GM12878 (cell line): Measurements from ENCODE around the gene LOXL4. TPM values are rescaled to one million over a fixed set of nuclear protein-coding genes. Genes with fewer than 3 reads are reported as not detected.

Source experiments
- ATAC-seq: fragments of 200-7000 bp; cut with Tn5 transposase; 3 replicates; pipeline ENCODE4 v1.9.1; 2020; ENCODE audit warnings: mild to moderate bottlenecking, moderate library complexity
- BruUV-seq: library from RNA; stranded (reverse); fragments of 400-500 nt; replicated peaks from 2 replicates; lab custom pipeline; 2021; lab: Mats Ljungman, UMichigan
- CTCF ChIA-PET: fragments of 300-600 bp; sonication (Branson Sonifier 250); formaldehyde crosslinking; extraction: SDS; loops from one replicate; lab custom pipeline; 2021; ENCODE audit warnings: inconsistent platforms; lab: Yijun Ruan, JAX
- POLR2A ChIA-PET: fragments of 350-600 bp; formaldehyde crosslinking; extraction: SDS; loops from one replicate; lab custom pipeline; 2021; ENCODE audit warnings: inconsistent platforms; lab: Charles Lee
- RAD21 ChIA-PET: fragments of 300-600 bp; sonication (Branson Sonifier 250); formaldehyde crosslinking; loops from one replicate; lab custom pipeline; 2023; ENCODE audit warnings: antibody characterized with exemption; ENCODE audit not compliant: unreplicated experiment; lab: Charles Lee
- SMC1A ChIA-PET: fragments of 300-600 bp; sonication (Branson Sonifier 250); formaldehyde crosslinking; loops from one replicate; lab custom pipeline; 2023; ENCODE audit not compliant: unreplicated experiment, uncharacterized antibody; lab: Charles Lee
- DNase-seq: peaks from one replicate; pipeline ENCODE4 v3.0.0-alpha.2; 2011; ENCODE audit warnings: low read depth, low spot score
- FAIRE-seq: peaks from 3 replicates; lab custom pipeline; 2011; peaks lifted over from hg19 to GRCh38; lab: Jason Lieb, UNC
- H2AFZ ChIP-seq: 2 replicates; pipeline ENCODE4 v1.6.0; 2011; ENCODE audit warnings: low read depth, low read length, control low read depth; ENCODE audit not compliant: control insufficient read depth
- H3K27ac ChIP-seq: 2 replicates; pipeline ENCODE4 v1.5.1; 2011; ENCODE audit warnings: control low read depth; ENCODE audit not compliant: control insufficient read depth, insufficient read depth
- H3K27me3 ChIP-seq, 2 experiments: replicated peaks in 1 of 2; 2 replicates each; pipeline versions ENCODE4 v1.6.0 to v1.6.1; 2011; ENCODE audit warnings: low read length in 1 of 2; ENCODE audit not compliant: control insufficient read depth in 2 of 2, insufficient read depth in 2 of 2
- H3K36me3 ChIP-seq, 2 experiments: 2 replicates each; pipeline ENCODE4 v1.5.1; 2011; ENCODE audit warnings: low read length in 1 of 2; ENCODE audit not compliant: control insufficient read depth in 2 of 2, insufficient read depth in 2 of 2
- H3K4me1 ChIP-seq: 2 replicates; pipeline ENCODE4 v1.6.1; 2011; ENCODE audit warnings: mild to moderate bottlenecking, low read length, moderate library complexity, mixed read lengths; ENCODE audit not compliant: control insufficient read depth, insufficient read depth
- H3K4me2 ChIP-seq: 2 replicates; pipeline ENCODE4 v1.6.0; 2011; ENCODE audit warnings: control low read depth; ENCODE audit not compliant: control insufficient read depth, insufficient read depth
- H3K4me3 ChIP-seq: fragments of 200-600 bp; sonication (generic); 2 replicates; pipeline ENCODE4 v1.5.1; 2016
- H3K79me2 ChIP-seq: 2 replicates; pipeline ENCODE4 v1.6.0; 2011; ENCODE audit warnings: low read length; ENCODE audit not compliant: control insufficient read depth, insufficient read depth
- H3K9ac ChIP-seq: 2 replicates; pipeline ENCODE4 v1.8.0; 2011; ENCODE audit warnings: low read length, control low read depth, mixed read lengths; ENCODE audit not compliant: control insufficient read depth, insufficient read depth
- H3K9me3 ChIP-seq: replicated peaks from 3 replicates; pipeline ENCODE4 v1.5.1; 2011; ENCODE audit warnings: mild to moderate bottlenecking, low read length; ENCODE audit not compliant: control insufficient read depth, insufficient read depth
- H4K20me1 ChIP-seq: 2 replicates; pipeline ENCODE4 v1.6.0; 2011; ENCODE audit not compliant: control insufficient read depth, insufficient read depth
- EGR1 ChIP-seq, 2 experiments: IDR thresholded peaks; 1 replicate in 1 of 2; 2 replicates in 1 of 2; pipeline ENCODE4 v1.6.1; 2011 to 2012; ENCODE audit warnings: low read depth in 2 of 2, low read length in 2 of 2, borderline replicate concordance in 1 of 2, mild to moderate bottlenecking in 1 of 2, moderate library complexity in 1 of 2
- EZH2 ChIP-seq: IDR thresholded peaks from 2 replicates; pipeline ENCODE4 v1.6.1; 2012; ENCODE audit warnings: low read depth, mild to moderate bottlenecking, control low read depth, inconsistent platforms, low read length, borderline replicate concordance; ENCODE audit not compliant: control insufficient read depth
- NFIC ChIP-seq: IDR thresholded peaks from 2 replicates; pipeline ENCODE4 v1.6.1; 2012; ENCODE audit warnings: low read depth, mild to moderate bottlenecking, inconsistent platforms, low read length, moderate library complexity
- NFYB ChIP-seq: IDR thresholded peaks from 2 replicates; pipeline ENCODE4 v1.6.1; 2011; ENCODE audit warnings: low read depth, mild to moderate bottlenecking, low read length, improper control_type of control experiment, moderate library complexity; ENCODE audit not compliant: insufficient read depth
- NKRF ChIP-seq: fragments of 450-650 bp; conservative IDR thresholded peaks from 2 replicates; pipeline ENCODE4 v1.6.1; 2017; ENCODE audit warnings: mild to moderate bottlenecking, moderate library complexity
- POLR2AphosphoS5 ChIP-seq: IDR thresholded peaks from 2 replicates; pipeline ENCODE4 v1.6.1; 2011; ENCODE audit warnings: mild to moderate bottlenecking, low read length, inconsistent platforms
- SIN3A ChIP-seq: IDR thresholded peaks from 2 replicates; pipeline ENCODE4 v1.6.1; 2012; ENCODE audit warnings: low read depth, low read length, improper control_type of control experiment
- TCF3 ChIP-seq: IDR thresholded peaks from 2 replicates; pipeline ENCODE4 v1.6.1; 2012; ENCODE audit warnings: low read depth, mild to moderate bottlenecking, low read length, borderline replicate concordance; ENCODE audit not compliant: insufficient read depth
- ZZZ3 ChIP-seq: IDR thresholded peaks from 2 replicates; pipeline ENCODE4 v1.6.1; 2011; ENCODE audit warnings: low read depth; ENCODE audit not compliant: control insufficient read depth, insufficient read length
- WGBS: methylation state at CpG from one replicate; pipeline ENCODE4 v1.1.6; 2016; ENCODE audit warnings: low lambda C conversion rate; ENCODE audit not compliant: insufficient replicate concordance, insufficient coverage; ENCODE audit errors: missing lambda C conversion rate; 5-methylcytosine and 5-hydroxymethylcytosine counted together
- in situ Hi-C: fragments of 300-500 bp; cut with MboI; formaldehyde crosslinking; loops from 9 replicates; pipeline ENCODE4 v1.14.3; 2018; ENCODE audit warnings: mixed read lengths
- intact Hi-C: fragments of 100-400 bp; cut with micrococcal nuclease; formaldehyde crosslinking; loops from one replicate; pipeline ENCODE4 v1.14.2; 2022; ENCODE audit not compliant: unreplicated experiment
- polyA plus RNA-seq, 11 experiments: library from polyadenylated mRNA; depleted of rRNA in 4 of 11; unstranded in 6 of 11; stranded (reverse) in 5 of 11; fragments of >200 nt; fragmentation: Nextera tagmentation in 4 of 11; fragmentation: Illumina TruSeq in 1 of 11; extraction: Ambion mirVana in 4 of 11; extraction: Trizol in 1 of 11; gene quantifications; 1 replicate in 1 of 11; 2 replicates in 10 of 11; pipeline versions ENCODE4 v1.2.1 to v1.2.3, GENCODE V29; 2011 to 2016; ENCODE audit warnings: inconsistent platforms in 2 of 11, missing spikeins in 2 of 11, low read depth in 1 of 11
- total RNA-seq, 4 experiments: library from RNA; depleted of rRNA in 3 of 4; stranded (reverse); fragments of >200 nt in 3 of 4; fragmentation: Illumina TruSeq in 1 of 4; extraction: Trizol in 1 of 4; gene quantifications; 2 replicates each; pipeline versions ENCODE4 v1.2.1 to v1.2.3, GENCODE V29; 2013 to 2021
- TF ChIP-seq, protein P1 (sequence below): fragments of 450-650 bp; IDR thresholded peaks from 2 replicates; pipeline ENCODE4 v1.6.1; 2017; ENCODE audit warnings: borderline replicate concordance
- TF ChIP-seq, protein P2 (sequence below): fragments of 450-650 bp; IDR thresholded peaks from 2 replicates; pipeline ENCODE4 v1.6.1; 2017; ENCODE audit warnings: mild to moderate bottlenecking

The LOXL4 gene
- total and polyA plus RNA-seq, 10 of the 15 experiments (the other 5 are each of a cell fraction or from before 2014, with no cell fraction given) = 0.02 to 0.12 (median 0.08) TPM; not detected in 3

GRCh38 chr10:98306501-98306900, 38.5 kb upstream of the LOXL4 start:
- ATAC-seq (no peak), DNase-seq (no peak), FAIRE-seq (no peak)
- no peaks in the 10 kb centered on the region for H3K36me3 ChIP-seq
- BruUV-seq = no TSS peak
- no peaks in the 10 kb centered on the region; the same call in 1 of the 2 replicates for H4K20me1 ChIP-seq
- peaks cover 0 to 4% of the 10 kb centered on the region in 2 experiments; a peak in 2 of 4 replicates for H3K27me3 ChIP-seq
- CTCF ChIA-PET = interaction anchor here (1.3 kb wide), 1 partner anchor 13 kb away, joined by 3 read pairs; no protein-coding TSS in a partner anchor
- no peak overlapping the region for H3K27ac ChIP-seq
- RAD21 ChIA-PET = no interaction called here
- WGBS = 1% methylated on average over 4 of the region's 4 CpGs
- H2AFZ ChIP-seq = no peak overlapping the region
- no peak overlapping the region for H3K9ac ChIP-seq
- H3K4me3 ChIP-seq = no peak overlapping the region
- in situ Hi-C loops (no loop called here), intact Hi-C loops (no loop called here)
- H3K4me2 ChIP-seq = no peak overlapping the region
- SMC1A ChIA-PET = no interaction called here
- H3K9me3 ChIP-seq = no peaks in the 10 kb centered on the region; the same call in 2 of the 3 replicates
- H3K4me1 ChIP-seq = no peaks in the 10 kb centered on the region
- TF ChIP-seq NKRF (no peak), EGR1 (IDR thresholded peaks at IDR 0.05; ENCODE audit: borderline replicate concordance in 1 of 2, low read depth in 2 of 2, low read length in 2 of 2) (no peak), SIN3A (no peak), POLR2AphosphoS5 (no peak), NFIC (no peak), ZZZ3 (no peak), EZH2 (no peak), NFYB (no peak), TCF3 (no peak)
- TF ChIP-seq, protein P1, sequence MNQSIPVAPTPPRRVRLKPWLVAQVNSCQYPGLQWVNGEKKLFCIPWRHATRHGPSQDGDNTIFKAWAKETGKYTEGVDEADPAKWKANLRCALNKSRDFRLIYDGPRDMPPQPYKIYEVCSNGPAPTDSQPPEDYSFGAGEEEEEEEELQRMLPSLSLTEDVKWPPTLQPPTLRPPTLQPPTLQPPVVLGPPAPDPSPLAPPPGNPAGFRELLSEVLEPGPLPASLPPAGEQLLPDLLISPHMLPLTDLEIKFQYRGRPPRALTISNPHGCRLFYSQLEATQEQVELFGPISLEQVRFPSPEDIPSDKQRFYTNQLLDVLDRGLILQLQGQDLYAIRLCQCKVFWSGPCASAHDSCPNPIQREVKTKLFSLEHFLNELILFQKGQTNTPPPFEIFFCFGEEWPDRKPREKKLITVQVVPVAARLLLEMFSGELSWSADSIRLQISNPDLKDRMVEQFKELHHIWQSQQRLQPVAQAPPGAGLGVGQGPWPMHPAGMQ = no peak
- TF ChIP-seq, protein P2, sequence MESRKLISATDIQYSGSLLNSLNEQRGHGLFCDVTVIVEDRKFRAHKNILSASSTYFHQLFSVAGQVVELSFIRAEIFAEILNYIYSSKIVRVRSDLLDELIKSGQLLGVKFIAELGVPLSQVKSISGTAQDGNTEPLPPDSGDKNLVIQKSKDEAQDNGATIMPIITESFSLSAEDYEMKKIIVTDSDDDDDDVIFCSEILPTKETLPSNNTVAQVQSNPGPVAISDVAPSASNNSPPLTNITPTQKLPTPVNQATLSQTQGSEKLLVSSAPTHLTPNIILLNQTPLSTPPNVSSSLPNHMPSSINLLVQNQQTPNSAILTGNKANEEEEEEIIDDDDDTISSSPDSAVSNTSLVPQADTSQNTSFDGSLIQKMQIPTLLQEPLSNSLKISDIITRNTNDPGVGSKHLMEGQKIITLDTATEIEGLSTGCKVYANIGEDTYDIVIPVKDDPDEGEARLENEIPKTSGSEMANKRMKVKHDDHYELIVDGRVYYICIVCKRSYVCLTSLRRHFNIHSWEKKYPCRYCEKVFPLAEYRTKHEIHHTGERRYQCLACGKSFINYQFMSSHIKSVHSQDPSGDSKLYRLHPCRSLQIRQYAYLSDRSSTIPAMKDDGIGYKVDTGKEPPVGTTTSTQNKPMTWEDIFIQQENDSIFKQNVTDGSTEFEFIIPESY = no peak
- H3K79me2 ChIP-seq = no peaks in the 10 kb centered on the region
- POLR2A ChIA-PET = no interaction called here
